ENCODE measurements around the gene PDLIM7. TPM values are rescaled to one million over a fixed set of nuclear protein-coding genes. Genes with fewer than 3 reads are reported as not detected.
A peak's percentile ranks its signal among the peaks of the same experiment; 100 is the strongest.

Gene PDLIM7
- total and polyA plus RNA-seq, 10 of the 15 experiments (the other 5 are each of a cell fraction or from before 2014, with no cell fraction given) = 0.82 to 36.6 (median 19.3) TPM

GRCh38 chr5:177494346-177495195 is 2.8 kb downstream of the PDLIM7 start (continued):
- TF ChIP-seq, protein P1, sequence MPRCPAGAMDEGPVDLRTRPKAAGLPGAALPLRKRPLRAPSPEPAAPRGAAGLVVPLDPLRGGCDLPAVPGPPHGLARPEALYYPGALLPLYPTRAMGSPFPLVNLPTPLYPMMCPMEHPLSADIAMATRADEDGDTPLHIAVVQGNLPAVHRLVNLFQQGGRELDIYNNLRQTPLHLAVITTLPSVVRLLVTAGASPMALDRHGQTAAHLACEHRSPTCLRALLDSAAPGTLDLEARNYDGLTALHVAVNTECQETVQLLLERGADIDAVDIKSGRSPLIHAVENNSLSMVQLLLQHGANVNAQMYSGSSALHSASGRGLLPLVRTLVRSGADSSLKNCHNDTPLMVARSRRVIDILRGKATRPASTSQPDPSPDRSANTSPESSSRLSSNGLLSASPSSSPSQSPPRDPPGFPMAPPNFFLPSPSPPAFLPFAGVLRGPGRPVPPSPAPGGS (IDR thresholded peaks at IDR 0.05; ENCODE audit: borderline replicate concordance, insufficient read depth, low read depth, low read length, poor library complexity, severe bottlenecking) = no peak
- TF ChIP-seq RAD51 (IDR thresholded peaks at IDR 0.05) (no peak), POLR2AphosphoS2 (IDR thresholded peaks at IDR 0.05; ENCODE audit: low read depth, low read length) (no peak), RUNX3 (IDR thresholded peaks at IDR 0.05; ENCODE audit: low read length) (peak; percentile 32; the same call in 1 of the 2 replicates), POLR2A (IDR thresholded peaks at IDR 0.05; ENCODE audit: low read depth, low read length) (0 out of 2 replicates have a peak, but pooled peaks have one; percentile 22), IKZF1 (conservative IDR thresholded peaks at IDR 0.05) (no peak; the same call in 1 of the 2 replicates), JUNB (IDR thresholded peaks at IDR 0.05) (no peak), ZZZ3 (IDR thresholded peaks at IDR 0.05; ENCODE audit: control insufficient read depth, insufficient read length, low read depth) (no peak), TARDBP (IDR thresholded peaks at IDR 0.05; ENCODE audit: borderline replicate concordance) (no peak), USF1 (IDR thresholded peaks at IDR 0.05; ENCODE audit: borderline replicate concordance, extremely low read length, insufficient read depth, low read depth, low read length) (no peak), SMAD1 (IDR thresholded peaks at IDR 0.05; ENCODE audit: low read depth, partially characterized antibody) (no peak), ZNF274 (IDR thresholded peaks at IDR 0.05; ENCODE audit: insufficient read depth, insufficient read length) (no peak), KAT2A (conservative IDR thresholded peaks at IDR 0.05; ENCODE audit: control insufficient read depth, low read depth, low read length) (no peak), ESRRA (IDR thresholded peaks at IDR 0.05; ENCODE audit: low read length) (peak; percentile 63; the same call in 1 of the 2 replicates), MTA2 (IDR thresholded peaks at IDR 0.05; ENCODE audit: low read depth) (no peak), CHD4 (IDR thresholded peaks at IDR 0.05) (no peak), ETV6 (conservative IDR thresholded peaks at IDR 0.05 in 1 of 2, IDR thresholded peaks at IDR 0.05 in 1 of 2; ENCODE audit: borderline replicate concordance in 1 of 2, low read depth in 1 of 2) (no peak)
- TF ChIP-seq, protein P2, sequence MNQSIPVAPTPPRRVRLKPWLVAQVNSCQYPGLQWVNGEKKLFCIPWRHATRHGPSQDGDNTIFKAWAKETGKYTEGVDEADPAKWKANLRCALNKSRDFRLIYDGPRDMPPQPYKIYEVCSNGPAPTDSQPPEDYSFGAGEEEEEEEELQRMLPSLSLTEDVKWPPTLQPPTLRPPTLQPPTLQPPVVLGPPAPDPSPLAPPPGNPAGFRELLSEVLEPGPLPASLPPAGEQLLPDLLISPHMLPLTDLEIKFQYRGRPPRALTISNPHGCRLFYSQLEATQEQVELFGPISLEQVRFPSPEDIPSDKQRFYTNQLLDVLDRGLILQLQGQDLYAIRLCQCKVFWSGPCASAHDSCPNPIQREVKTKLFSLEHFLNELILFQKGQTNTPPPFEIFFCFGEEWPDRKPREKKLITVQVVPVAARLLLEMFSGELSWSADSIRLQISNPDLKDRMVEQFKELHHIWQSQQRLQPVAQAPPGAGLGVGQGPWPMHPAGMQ (IDR thresholded peaks at IDR 0.05; ENCODE audit: borderline replicate concordance) = no peak
- TF ChIP-seq, protein P3, sequence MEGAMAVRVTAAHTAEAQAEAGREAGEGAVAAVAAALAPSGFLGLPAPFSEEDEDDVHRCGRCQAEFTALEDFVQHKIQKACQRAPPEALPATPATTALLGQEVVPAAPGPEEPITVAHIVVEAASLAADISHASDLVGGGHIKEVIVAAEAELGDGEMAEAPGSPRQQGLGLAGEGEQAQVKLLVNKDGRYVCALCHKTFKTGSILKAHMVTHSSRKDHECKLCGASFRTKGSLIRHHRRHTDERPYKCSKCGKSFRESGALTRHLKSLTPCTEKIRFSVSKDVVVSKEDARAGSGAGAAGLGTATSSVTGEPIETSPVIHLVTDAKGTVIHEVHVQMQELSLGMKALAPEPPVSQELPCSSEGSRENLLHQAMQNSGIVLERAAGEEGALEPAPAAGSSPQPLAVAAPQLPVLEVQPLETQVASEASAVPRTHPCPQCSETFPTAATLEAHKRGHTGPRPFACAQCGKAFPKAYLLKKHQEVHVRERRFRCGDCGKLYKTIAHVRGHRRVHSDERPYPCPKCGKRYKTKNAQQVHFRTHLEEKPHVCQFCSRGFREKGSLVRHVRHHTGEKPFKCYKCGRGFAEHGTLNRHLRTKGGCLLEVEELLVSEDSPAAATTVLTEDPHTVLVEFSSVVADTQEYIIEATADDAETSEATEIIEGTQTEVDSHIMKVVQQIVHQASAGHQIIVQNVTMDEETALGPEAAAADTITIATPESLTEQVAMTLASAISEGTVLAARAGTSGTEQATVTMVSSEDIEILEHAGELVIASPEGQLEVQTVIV (IDR thresholded peaks at IDR 0.05; ENCODE audit: borderline replicate concordance, partially characterized antibody) = no peak
- TF ChIP-seq, protein P4, sequence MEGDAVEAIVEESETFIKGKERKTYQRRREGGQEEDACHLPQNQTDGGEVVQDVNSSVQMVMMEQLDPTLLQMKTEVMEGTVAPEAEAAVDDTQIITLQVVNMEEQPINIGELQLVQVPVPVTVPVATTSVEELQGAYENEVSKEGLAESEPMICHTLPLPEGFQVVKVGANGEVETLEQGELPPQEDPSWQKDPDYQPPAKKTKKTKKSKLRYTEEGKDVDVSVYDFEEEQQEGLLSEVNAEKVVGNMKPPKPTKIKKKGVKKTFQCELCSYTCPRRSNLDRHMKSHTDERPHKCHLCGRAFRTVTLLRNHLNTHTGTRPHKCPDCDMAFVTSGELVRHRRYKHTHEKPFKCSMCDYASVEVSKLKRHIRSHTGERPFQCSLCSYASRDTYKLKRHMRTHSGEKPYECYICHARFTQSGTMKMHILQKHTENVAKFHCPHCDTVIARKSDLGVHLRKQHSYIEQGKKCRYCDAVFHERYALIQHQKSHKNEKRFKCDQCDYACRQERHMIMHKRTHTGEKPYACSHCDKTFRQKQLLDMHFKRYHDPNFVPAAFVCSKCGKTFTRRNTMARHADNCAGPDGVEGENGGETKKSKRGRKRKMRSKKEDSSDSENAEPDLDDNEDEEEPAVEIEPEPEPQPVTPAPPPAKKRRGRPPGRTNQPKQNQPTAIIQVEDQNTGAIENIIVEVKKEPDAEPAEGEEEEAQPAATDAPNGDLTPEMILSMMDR (IDR thresholded peaks at IDR 0.05 in 2 of 3, conservative IDR thresholded peaks at IDR 0.05 in 1 of 3; ENCODE audit: control insufficient read depth in 2 of 3, extremely low read depth in 1 of 3, insufficient read depth in 1 of 3, low read depth in 3 of 3, low read length in 3 of 3) = 0 out of 6 replicates have a peak, but pooled peaks have one; percentile 7 to 14 (median 7)

All from GM12878 (cell line).